OCI-LY1 (cell line): ENCODE results near the gene EPHA1.

ENCODE experiments used
- H2AFZ ChIP-seq: fragments of 200-600 bp; sonication (generic), shearing (Covaris generic); 2 replicates; pipeline ENCODE4 v1.6.0; 2014; ENCODE audit warnings: antibody characterized with exemption, mild to moderate bottlenecking, low read length
- H3F3A ChIP-seq: fragments of 200-600 bp; sonication (generic), shearing (Covaris generic); 2 replicates; pipeline ENCODE4 v1.6.0; 2014; ENCODE audit warnings: mild to moderate bottlenecking, antibody characterized with exemption, low read length, moderate library complexity; ENCODE audit not compliant: insufficient read depth
- H3K27ac ChIP-seq: fragments of 200-600 bp; sonication (generic); 2 replicates; pipeline ENCODE4 v1.5.1; 2014; ENCODE audit warnings: low read length, mixed run types, mild to moderate bottlenecking, low read depth; ENCODE audit not compliant: poor library complexity, severe bottlenecking
- H3K27me3 ChIP-seq: fragments of 200-600 bp; sonication (generic); 2 replicates; pipeline ENCODE4 v1.6.0; 2014; ENCODE audit warnings: antibody characterized with exemption, mild to moderate bottlenecking, low read length, moderate library complexity; ENCODE audit not compliant: insufficient read depth
- H3K36me3 ChIP-seq: fragments of 200-600 bp; sonication (generic); 2 replicates; pipeline ENCODE4 v1.6.1; 2014; ENCODE audit warnings: mild to moderate bottlenecking, antibody characterized with exemption, low read length, moderate library complexity, mixed read lengths; ENCODE audit not compliant: insufficient read depth
- H3K4me1 ChIP-seq: fragments of 200-600 bp; sonication (generic); 2 replicates; pipeline ENCODE4 v1.5.1; 2014; ENCODE audit warnings: mild to moderate bottlenecking, low read length, moderate library complexity; ENCODE audit not compliant: insufficient read depth, severe bottlenecking
- H3K4me2 ChIP-seq: fragments of 200-600 bp; sonication (generic), shearing (Covaris generic); 2 replicates; pipeline ENCODE4 v1.6.1; 2014; ENCODE audit warnings: low read length
- H3K4me3 ChIP-seq: fragments of 200-600 bp; sonication (generic); 2 replicates; pipeline ENCODE4 v1.5.1; 2014; ENCODE audit warnings: low read length, low read depth, mild to moderate bottlenecking, mixed read lengths; ENCODE audit not compliant: poor library complexity, severe bottlenecking
- H3K79me2 ChIP-seq: fragments of 200-600 bp; shearing (Covaris generic); 2 replicates; pipeline ENCODE4 v1.6.1; 2016; ENCODE audit warnings: mixed run types, low read length, mixed read lengths; ENCODE audit not compliant: insufficient read depth
- H3K9ac ChIP-seq: fragments of 200-600 bp; sonication (generic), shearing (Covaris generic); 2 replicates; pipeline ENCODE4 v1.6.1; 2014; ENCODE audit warnings: mild to moderate bottlenecking, low read length, mixed read lengths
- H3K9me2 ChIP-seq: fragments of 200-600 bp; sonication (generic), shearing (Covaris generic); 2 replicates; pipeline ENCODE4 v1.6.1; 2014; ENCODE audit warnings: low read depth, mild to moderate bottlenecking, low read length, mixed read lengths
- H3K9me3 ChIP-seq: fragments of 200-600 bp; shearing (Covaris generic); 2 replicates; pipeline ENCODE4 v1.6.1; 2014; ENCODE audit warnings: low read length, mixed read lengths
- H4K20me1 ChIP-seq: fragments of 200-600 bp; sonication (generic), shearing (Covaris generic); 2 replicates; pipeline ENCODE4 v1.6.0; 2016; ENCODE audit warnings: mild to moderate bottlenecking, low read length; ENCODE audit not compliant: insufficient read depth
- CTCF ChIP-seq: fragments of 200-600 bp; sonication (generic), shearing (Covaris generic); IDR thresholded peaks from 2 replicates; pipeline ENCODE4 v1.5.1; 2017; ENCODE audit warnings: mild to moderate bottlenecking, antibody characterized with exemption, low read length, moderate library complexity, mixed read lengths
- EZH2 ChIP-seq: fragments of 200-600 bp; sonication (generic), shearing (Covaris generic); IDR thresholded peaks from 2 replicates; pipeline ENCODE4 v1.8.0; 2017; ENCODE audit warnings: borderline replicate concordance, mixed run types, mild to moderate bottlenecking, antibody characterized with exemption, low read length, moderate library complexity, mixed read lengths

Gene EPHA1

DNA sequence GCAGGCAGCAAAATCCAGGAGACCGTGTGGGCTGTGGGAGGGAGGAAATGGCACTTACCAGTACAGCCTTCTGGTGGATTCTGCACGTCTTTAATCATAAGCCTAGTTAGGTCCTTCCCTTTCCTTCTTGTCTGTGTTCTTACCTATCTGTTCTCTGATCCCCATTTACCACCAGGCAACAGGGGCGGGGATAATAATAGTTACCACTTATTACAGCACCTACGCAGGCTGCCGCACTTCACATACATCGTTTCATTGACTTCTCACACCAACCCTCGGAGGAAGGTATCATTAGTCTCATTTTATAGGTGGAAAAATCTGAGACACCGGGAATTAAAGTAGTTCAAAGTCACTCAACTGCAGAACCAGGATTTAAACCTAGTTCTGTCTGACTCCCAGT, 4.5 kb upstream of the EPHA1 start:
- no peak overlapping the region for H3K27ac ChIP-seq
- no peaks in the 10 kb centered on the region for H3K9me3 ChIP-seq
- no peaks in the 10 kb centered on the region for H3K36me3 ChIP-seq
- TF ChIP-seq EZH2 (no peak), CTCF (no peak)
- no peak overlapping the region for H3K9ac ChIP-seq
- no peaks in the 10 kb centered on the region for H3K4me1 ChIP-seq
- no peaks in the 10 kb centered on the region for H3K79me2 ChIP-seq
- no peaks in the 10 kb centered on the region; the same call in 1 of the 2 replicates for H3K27me3 ChIP-seq
- H3K9me2 ChIP-seq: no peaks in the 10 kb centered on the region
- no peaks in the 10 kb centered on the region for H3F3A ChIP-seq
- no peak overlapping the region for H3K4me2 ChIP-seq
- H3K4me3 ChIP-seq: no peak overlapping the region
- no peaks in the 10 kb centered on the region for H4K20me1 ChIP-seq
- no peak overlapping the region for H2AFZ ChIP-seq

- Histone ChIP-seq H3K27ac (no peak overlapping the region), H3K4me2 (no peak overlapping the region), H3K27me3 (no peaks in the 10 kb centered on the region; the same call in 1 of the 2 replicates)
These were observed 3.5 kb upstream of the EPHA1 start for GRCh38 chr7:143411976-143412708.

DNA sequence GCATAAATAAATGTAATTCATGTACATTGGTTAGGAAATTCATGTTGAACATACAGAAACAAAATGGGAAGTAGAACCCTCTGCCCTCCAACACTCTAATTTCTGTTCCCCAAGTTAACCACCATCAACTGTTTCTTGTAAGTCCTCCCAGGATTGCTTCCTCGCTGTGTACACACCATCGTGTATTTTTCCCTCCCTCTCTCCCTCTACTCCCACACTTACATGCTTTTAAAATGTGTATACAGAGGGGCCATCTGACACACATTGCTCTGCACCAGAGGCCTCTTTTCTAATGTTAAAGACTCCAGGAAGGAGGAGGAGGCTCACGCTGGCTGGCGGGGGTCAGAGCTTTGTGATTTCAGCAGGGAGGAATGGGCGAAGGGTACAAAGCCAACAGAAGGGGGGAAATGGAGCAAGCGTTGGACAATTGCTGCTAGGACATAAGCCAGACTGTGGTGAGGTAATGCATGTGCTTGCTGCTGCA, 1.9 kb upstream of the EPHA1 start:
- no peak for TF ChIP-seq CTCF
- no peak for TF ChIP-seq EZH2
- Histone ChIP-seq H4K20me1 (no peaks in the 10 kb centered on the region), H3K36me3 (no peaks in the 10 kb centered on the region), H2AFZ (no peak overlapping the region), H3F3A (no peaks in the 10 kb centered on the region), H3K4me3 (no peak overlapping the region), H3K9me3 (no peaks in the 10 kb centered on the region), H3K4me1 (no peaks in the 10 kb centered on the region), H3K79me2 (no peaks in the 10 kb centered on the region), H3K9ac (no peak overlapping the region), H3K27me3 (no peaks in the 10 kb centered on the region; the same call in 1 of the 2 replicates), H3K4me2 (no peak overlapping the region), H3K9me2 (no peaks in the 10 kb centered on the region), H3K27ac (no peak overlapping the region)

More at GRCh38 chr7:143411976-143412708, 3.5 kb upstream of the EPHA1 start:
- no peaks in the 10 kb centered on the region for H3K79me2 ChIP-seq
- TF ChIP-seq EZH2 (no peak), CTCF (no peak)
- no peaks in the 10 kb centered on the region for H3F3A ChIP-seq
- no peak overlapping the region for H2AFZ ChIP-seq
- H3K4me1 ChIP-seq: no peaks in the 10 kb centered on the region
- H3K4me3 ChIP-seq: no peak overlapping the region
- H4K20me1 ChIP-seq: no peaks in the 10 kb centered on the region
- H3K9ac ChIP-seq: no peak overlapping the region
- no peaks in the 10 kb centered on the region for H3K9me3 ChIP-seq
- H3K9me2 ChIP-seq: no peaks in the 10 kb centered on the region
- no peaks in the 10 kb centered on the region for H3K36me3 ChIP-seq
